Fibroblast of villous mesenchyme (primary cell): Measurements from ENCODE around the gene CSTPP1. TPM values are rescaled to one million over a fixed set of nuclear protein-coding genes. Genes with fewer than 3 reads are reported as not detected.

ENCODE experiments used
- DNase-seq: peaks from one replicate; pipeline ENCODE4 v3.0.0-alpha.2; 2010; ENCODE audit warnings: low read depth
- H3K4me3 ChIP-seq: 2 replicates; pipeline ENCODE4 v1.5.1; 2011; ENCODE audit warnings: low read depth, mild to moderate bottlenecking, low read length
- CTCF ChIP-seq: IDR thresholded peaks from 2 replicates; pipeline ENCODE4 v1.5.1; 2012; ENCODE audit warnings: low read depth, mild to moderate bottlenecking, low read length; ENCODE audit not compliant: insufficient read depth
- total RNA-seq: library from RNA; depleted of rRNA; stranded (reverse); fragments of >200 nt; gene quantifications from 2 replicates; pipeline ENCODE4 v1.2.3, GENCODE V29; 2012

Gene CSTPP1
- total RNA-seq, 1 donor, result 30.2 TPM

- DNase-seq, result peak; percentile 42
- H3K4me3 ChIP-seq, result no peak overlapping the region
- TF ChIP-seq CTCF, result no peak
These were observed 73.6 kb downstream of the CSTPP1 start for GRCh38 chr11:47010179-47010578.

- H3K4me3 ChIP-seq, result no peak overlapping the region
- no peak for DNase-seq
- TF ChIP-seq CTCF, result no peak
These were observed 77.5 kb downstream of the CSTPP1 start for GRCh38 chr11:47014097-47014496.

GRCh38 chr11:47018637-47019036 is 82.1 kb downstream of the CSTPP1 start:
- no peak for TF ChIP-seq CTCF
- no peak for DNase-seq
- H3K4me3 ChIP-seq, result no peak overlapping the region

GRCh38 chr11:47020793-47021526 is 84.4 kb downstream of the CSTPP1 start:
- no peak for TF ChIP-seq CTCF
- no peak overlapping the region for H3K4me3 ChIP-seq
- peak; percentile 80 for DNase-seq

GRCh38 chr11:47021527-47021818 is 84.9 kb downstream of the CSTPP1 start:
- DNase-seq, result no peak
- TF ChIP-seq CTCF, result no peak
- no peak overlapping the region for H3K4me3 ChIP-seq

- TF ChIP-seq CTCF, result no peak
- no peak for DNase-seq
- no peak overlapping the region for H3K4me3 ChIP-seq
These were observed 85.4 kb downstream of the CSTPP1 start for GRCh38 chr11:47021965-47022364.
